Measurements from ENCODE around the gene TMEM240. TPM values are rescaled to one million over a fixed set of nuclear protein-coding genes. Genes with fewer than 3 reads are reported as not detected.

TMEM240 gene
- total and polyA plus RNA-seq, 4 donors, result 0.14 to 0.33 (median 0.33) TPM; not detected in 1

DNA sequence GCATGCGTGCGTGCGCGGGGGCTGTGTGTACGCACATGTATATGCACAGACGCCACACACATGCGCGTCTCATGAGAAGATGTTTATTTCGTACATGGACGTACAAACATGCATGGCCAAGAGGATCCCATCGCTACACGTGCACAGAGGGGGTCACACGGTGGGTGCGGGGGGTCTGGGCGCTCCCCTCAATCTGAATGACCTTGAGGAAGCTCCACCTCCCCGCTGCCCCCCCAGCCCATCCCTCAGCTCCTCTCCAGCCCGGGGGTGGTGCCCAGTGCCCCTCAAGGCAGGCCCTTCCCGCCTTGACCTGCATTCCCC, 1.5 kb downstream of the TMEM240 start:
- Histone ChIP-seq H3K9ac (ENCODE audit: low read depth in 1 of 2, low read length in 2 of 2) (no peak overlapping the region), H3K27me3 (ENCODE audit: control insufficient read depth in 4 of 4, insufficient read depth in 4 of 4, low read length in 3 of 4) (no peaks in the 10 kb centered on the region), H3K4me1 (ENCODE audit: control insufficient read depth in 4 of 4, insufficient read depth in 4 of 4, low read length in 3 of 4) (peaks cover 0 to 13% (median 6%) of the 10 kb centered on the region in 4 donors), H3K4me3 (ENCODE audit: low read depth in 1 of 3, low read length in 3 of 3) (no peak overlapping the region), H3K9me3 (ENCODE audit: control insufficient read depth in 4 of 4, low read length in 3 of 4) (no peaks in the 10 kb centered on the region), H3K36me3 (ENCODE audit: control insufficient read depth in 4 of 4, insufficient read depth in 3 of 4, low read depth in 1 of 4, low read length in 3 of 4) (peaks cover 0 to 17% (median 1%) of the 10 kb centered on the region in 4 donors), H3K27ac (ENCODE audit: low read depth in 1 of 2, low read length in 2 of 2) (no peak overlapping the region)
- TF ChIP-seq RXRA (IDR thresholded peaks at IDR 0.05), result no peak
- TF ChIP-seq HNF4G (IDR thresholded peaks at IDR 0.05), result no peak
- TF ChIP-seq, protein P1, sequence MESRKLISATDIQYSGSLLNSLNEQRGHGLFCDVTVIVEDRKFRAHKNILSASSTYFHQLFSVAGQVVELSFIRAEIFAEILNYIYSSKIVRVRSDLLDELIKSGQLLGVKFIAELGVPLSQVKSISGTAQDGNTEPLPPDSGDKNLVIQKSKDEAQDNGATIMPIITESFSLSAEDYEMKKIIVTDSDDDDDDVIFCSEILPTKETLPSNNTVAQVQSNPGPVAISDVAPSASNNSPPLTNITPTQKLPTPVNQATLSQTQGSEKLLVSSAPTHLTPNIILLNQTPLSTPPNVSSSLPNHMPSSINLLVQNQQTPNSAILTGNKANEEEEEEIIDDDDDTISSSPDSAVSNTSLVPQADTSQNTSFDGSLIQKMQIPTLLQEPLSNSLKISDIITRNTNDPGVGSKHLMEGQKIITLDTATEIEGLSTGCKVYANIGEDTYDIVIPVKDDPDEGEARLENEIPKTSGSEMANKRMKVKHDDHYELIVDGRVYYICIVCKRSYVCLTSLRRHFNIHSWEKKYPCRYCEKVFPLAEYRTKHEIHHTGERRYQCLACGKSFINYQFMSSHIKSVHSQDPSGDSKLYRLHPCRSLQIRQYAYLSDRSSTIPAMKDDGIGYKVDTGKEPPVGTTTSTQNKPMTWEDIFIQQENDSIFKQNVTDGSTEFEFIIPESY (IDR thresholded peaks at IDR 0.05), result no peak
- TF ChIP-seq, protein P2, sequence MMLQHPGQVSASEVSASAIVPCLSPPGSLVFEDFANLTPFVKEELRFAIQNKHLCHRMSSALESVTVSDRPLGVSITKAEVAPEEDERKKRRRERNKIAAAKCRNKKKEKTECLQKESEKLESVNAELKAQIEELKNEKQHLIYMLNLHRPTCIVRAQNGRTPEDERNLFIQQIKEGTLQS (IDR thresholded peaks at IDR 0.05), result no peak
- no peak for TF ChIP-seq JUND (IDR thresholded peaks at IDR 0.05)
- no peak for TF ChIP-seq RAD21 (IDR thresholded peaks at IDR 0.05)
- no peak for TF ChIP-seq NR2F2 (IDR thresholded peaks at IDR 0.05)
- TF ChIP-seq, protein P3, sequence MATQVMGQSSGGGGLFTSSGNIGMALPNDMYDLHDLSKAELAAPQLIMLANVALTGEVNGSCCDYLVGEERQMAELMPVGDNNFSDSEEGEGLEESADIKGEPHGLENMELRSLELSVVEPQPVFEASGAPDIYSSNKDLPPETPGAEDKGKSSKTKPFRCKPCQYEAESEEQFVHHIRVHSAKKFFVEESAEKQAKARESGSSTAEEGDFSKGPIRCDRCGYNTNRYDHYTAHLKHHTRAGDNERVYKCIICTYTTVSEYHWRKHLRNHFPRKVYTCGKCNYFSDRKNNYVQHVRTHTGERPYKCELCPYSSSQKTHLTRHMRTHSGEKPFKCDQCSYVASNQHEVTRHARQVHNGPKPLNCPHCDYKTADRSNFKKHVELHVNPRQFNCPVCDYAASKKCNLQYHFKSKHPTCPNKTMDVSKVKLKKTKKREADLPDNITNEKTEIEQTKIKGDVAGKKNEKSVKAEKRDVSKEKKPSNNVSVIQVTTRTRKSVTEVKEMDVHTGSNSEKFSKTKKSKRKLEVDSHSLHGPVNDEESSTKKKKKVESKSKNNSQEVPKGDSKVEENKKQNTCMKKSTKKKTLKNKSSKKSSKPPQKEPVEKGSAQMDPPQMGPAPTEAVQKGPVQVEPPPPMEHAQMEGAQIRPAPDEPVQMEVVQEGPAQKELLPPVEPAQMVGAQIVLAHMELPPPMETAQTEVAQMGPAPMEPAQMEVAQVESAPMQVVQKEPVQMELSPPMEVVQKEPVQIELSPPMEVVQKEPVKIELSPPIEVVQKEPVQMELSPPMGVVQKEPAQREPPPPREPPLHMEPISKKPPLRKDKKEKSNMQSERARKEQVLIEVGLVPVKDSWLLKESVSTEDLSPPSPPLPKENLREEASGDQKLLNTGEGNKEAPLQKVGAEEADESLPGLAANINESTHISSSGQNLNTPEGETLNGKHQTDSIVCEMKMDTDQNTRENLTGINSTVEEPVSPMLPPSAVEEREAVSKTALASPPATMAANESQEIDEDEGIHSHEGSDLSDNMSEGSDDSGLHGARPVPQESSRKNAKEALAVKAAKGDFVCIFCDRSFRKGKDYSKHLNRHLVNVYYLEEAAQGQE (IDR thresholded peaks at IDR 0.05), result no peak
- no peak for TF ChIP-seq SP1 (IDR thresholded peaks at IDR 0.05)
- TF ChIP-seq FOXA2 (IDR thresholded peaks at IDR 0.05), result no peak
- no peak for TF ChIP-seq EGR1 (IDR thresholded peaks at IDR 0.05; ENCODE audit: low read depth in 2 of 2)
- no peak for TF ChIP-seq TAF1 (conservative IDR thresholded peaks at IDR 0.05)
- TF ChIP-seq, protein P4, sequence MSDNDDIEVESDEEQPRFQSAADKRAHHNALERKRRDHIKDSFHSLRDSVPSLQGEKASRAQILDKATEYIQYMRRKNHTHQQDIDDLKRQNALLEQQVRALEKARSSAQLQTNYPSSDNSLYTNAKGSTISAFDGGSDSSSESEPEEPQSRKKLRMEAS (IDR thresholded peaks at IDR 0.05), result no peak
- WGBS, result 89% methylated on average over 18 of the region's 18 CpGs
- DNase-seq (ENCODE audit: low spot score), result no peak

DNA sequence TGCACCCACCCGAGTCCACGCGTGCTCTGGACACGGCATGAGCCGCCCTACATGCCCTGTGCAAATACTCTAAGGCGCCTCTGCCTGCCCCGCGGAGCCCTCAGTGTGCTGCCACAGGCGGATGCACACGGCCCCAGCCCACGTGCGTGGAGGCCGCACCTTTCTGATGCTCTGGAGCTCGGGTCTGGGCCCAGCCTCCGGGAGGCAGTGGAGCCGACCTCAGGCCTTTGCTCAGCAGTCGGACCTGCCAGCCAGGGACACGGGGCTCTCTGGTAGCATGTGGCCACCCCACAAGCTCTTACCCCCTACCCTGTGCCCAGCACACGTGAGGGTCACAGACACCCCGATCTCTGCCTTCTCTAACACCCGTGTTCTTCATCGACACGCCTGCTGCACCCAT, 2.1 kb downstream of the TMEM240 start:
- peaks cover 0 to 17% (median 1%) of the 10 kb centered on the region in 4 donors for H3K36me3 ChIP-seq (ENCODE audit: control insufficient read depth in 4 of 4, insufficient read depth in 3 of 4, low read depth in 1 of 4, low read length in 3 of 4)
- no peaks in the 10 kb centered on the region for H3K27me3 ChIP-seq (ENCODE audit: control insufficient read depth in 4 of 4, insufficient read depth in 4 of 4, low read length in 3 of 4)
- DNase-seq (ENCODE audit: low spot score), result no peak
- H3K4me3 ChIP-seq (ENCODE audit: low read depth in 1 of 3, low read length in 3 of 3), result no peak overlapping the region
- 94% methylated on average over 23 of the region's 23 CpGs for WGBS
- H3K9ac ChIP-seq (ENCODE audit: low read depth in 1 of 2, low read length in 2 of 2), result no peak overlapping the region
- H3K4me1 ChIP-seq (ENCODE audit: control insufficient read depth in 4 of 4, insufficient read depth in 4 of 4, low read length in 3 of 4), result peaks cover 0 to 12% (median 5%) of the 10 kb centered on the region in 4 donors
- H3K27ac ChIP-seq (ENCODE audit: low read depth in 1 of 2, low read length in 2 of 2), result no peak overlapping the region
- H3K9me3 ChIP-seq (ENCODE audit: control insufficient read depth in 4 of 4, low read length in 3 of 4), result no peaks in the 10 kb centered on the region
- no peak for TF ChIP-seq RAD21 (IDR thresholded peaks at IDR 0.05)
- TF ChIP-seq, protein P4 (IDR thresholded peaks at IDR 0.05), result no peak
- TF ChIP-seq HNF4A (conservative IDR thresholded peaks at IDR 0.05), result no peak
- TF ChIP-seq HNF4G (IDR thresholded peaks at IDR 0.05), result no peak
- TF ChIP-seq, protein P1 (IDR thresholded peaks at IDR 0.05), result no peak
- TF ChIP-seq SP1 (IDR thresholded peaks at IDR 0.05), result no peak
- TF ChIP-seq JUND (IDR thresholded peaks at IDR 0.05), result no peak
- TF ChIP-seq TAF1 (conservative IDR thresholded peaks at IDR 0.05), result no peak
- TF ChIP-seq, protein P5, sequence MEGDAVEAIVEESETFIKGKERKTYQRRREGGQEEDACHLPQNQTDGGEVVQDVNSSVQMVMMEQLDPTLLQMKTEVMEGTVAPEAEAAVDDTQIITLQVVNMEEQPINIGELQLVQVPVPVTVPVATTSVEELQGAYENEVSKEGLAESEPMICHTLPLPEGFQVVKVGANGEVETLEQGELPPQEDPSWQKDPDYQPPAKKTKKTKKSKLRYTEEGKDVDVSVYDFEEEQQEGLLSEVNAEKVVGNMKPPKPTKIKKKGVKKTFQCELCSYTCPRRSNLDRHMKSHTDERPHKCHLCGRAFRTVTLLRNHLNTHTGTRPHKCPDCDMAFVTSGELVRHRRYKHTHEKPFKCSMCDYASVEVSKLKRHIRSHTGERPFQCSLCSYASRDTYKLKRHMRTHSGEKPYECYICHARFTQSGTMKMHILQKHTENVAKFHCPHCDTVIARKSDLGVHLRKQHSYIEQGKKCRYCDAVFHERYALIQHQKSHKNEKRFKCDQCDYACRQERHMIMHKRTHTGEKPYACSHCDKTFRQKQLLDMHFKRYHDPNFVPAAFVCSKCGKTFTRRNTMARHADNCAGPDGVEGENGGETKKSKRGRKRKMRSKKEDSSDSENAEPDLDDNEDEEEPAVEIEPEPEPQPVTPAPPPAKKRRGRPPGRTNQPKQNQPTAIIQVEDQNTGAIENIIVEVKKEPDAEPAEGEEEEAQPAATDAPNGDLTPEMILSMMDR (IDR thresholded peaks at IDR 0.05; ENCODE audit: low read depth, low read length, missing input control), result no peak
- no peak for TF ChIP-seq NR2F2 (IDR thresholded peaks at IDR 0.05)
- TF ChIP-seq RXRA (IDR thresholded peaks at IDR 0.05), result no peak
- no peak for TF ChIP-seq GABPA (IDR thresholded peaks at IDR 0.05 in 1 of 2, conservative IDR thresholded peaks at IDR 0.05 in 1 of 2)
- no peak for TF ChIP-seq EGR1 (IDR thresholded peaks at IDR 0.05; ENCODE audit: low read depth in 2 of 2)
- TF ChIP-seq FOXA1 (IDR thresholded peaks at IDR 0.05), result no peak
- TF ChIP-seq, protein P3 (IDR thresholded peaks at IDR 0.05), result no peak

Measured in liver (tissue), 9 donors.